ENCODE results near the gene LPP.
"Not testable (repeated sequence)": the region's sequence is repeated elsewhere in the genome, so short reads cannot be mapped to it uniquely, and the experiment has no call there.

The LPP gene

GRCh38 chr3:188128905-188129304, 25.1 kb upstream of the LPP start:
- Mint-ChIP-seq H3K9me3 (peaks cover under 1% of the 10 kb centered on the region in 2 donors), H3K4me1 (peaks cover 4% of the 10 kb centered on the region), H3K4me3 (no peak overlapping the region), H3K27me3 (no peaks in the 10 kb centered on the region), H3K27ac (no peak overlapping the region)
- ATAC-seq (no peak), DNase-seq (no peak)

GRCh38 chr3:188131023-188131422, 22.9 kb upstream of the LPP start:
- not testable (repeated sequence) for H3K27me3 Mint-ChIP-seq, DNase-seq, ATAC-seq, H3K9me3 Mint-ChIP-seq, H3K4me3 Mint-ChIP-seq, H3K27ac Mint-ChIP-seq, H3K4me1 Mint-ChIP-seq

- no peak for DNase-seq
- Mint-ChIP-seq H3K4me1 (peaks cover 8% of the 10 kb centered on the region), H3K4me3 (no peak overlapping the region), H3K9me3 (peaks cover 4 to 6% of the 10 kb centered on the region in 2 donors), H3K27ac (no peak overlapping the region), H3K27me3 (no peaks in the 10 kb centered on the region)
- no peak for ATAC-seq
Measured at GRCh38 chr3:188133219-188133618, 20.7 kb upstream of the LPP start.

DNA sequence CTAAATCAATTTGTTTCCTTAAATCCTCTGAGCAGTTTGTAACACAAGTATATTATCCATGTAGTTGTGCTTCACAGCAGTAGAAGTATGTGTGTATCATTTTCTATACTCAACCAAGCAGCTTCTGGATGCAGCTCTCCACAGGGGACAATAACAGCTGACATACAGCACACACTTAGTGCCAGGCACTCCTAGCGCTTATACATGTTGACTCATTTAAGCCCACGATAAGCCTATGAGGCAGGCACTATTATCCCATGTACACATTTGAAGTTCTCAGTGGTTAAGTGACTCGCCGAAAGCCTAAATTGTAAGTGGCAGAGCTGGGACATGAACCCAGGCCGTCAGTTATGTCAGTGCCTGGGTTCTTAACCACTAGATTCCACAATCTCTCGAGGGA, 20.3 kb upstream of the LPP start:
- DNase-seq = no peak

GRCh38 chr3:188134079-188134478, 19.9 kb upstream of the LPP start:
- Mint-ChIP-seq H3K4me3 (no peak overlapping the region), H3K4me1 (peaks cover 8% of the 10 kb centered on the region), H3K9me3 (peaks cover 4 to 6% of the 10 kb centered on the region in 2 donors)

More for the DNA sequence above, 20.3 kb upstream of the LPP start:
- Mint-ChIP-seq H3K27me3 (no peaks in the 10 kb centered on the region), H3K4me1 (peaks cover 8% of the 10 kb centered on the region), H3K4me3 (no peak overlapping the region), H3K9me3 (peaks cover 4 to 6% of the 10 kb centered on the region in 2 donors), H3K27ac (no peak overlapping the region)
- peak; percentile 82 for ATAC-seq

DNA sequence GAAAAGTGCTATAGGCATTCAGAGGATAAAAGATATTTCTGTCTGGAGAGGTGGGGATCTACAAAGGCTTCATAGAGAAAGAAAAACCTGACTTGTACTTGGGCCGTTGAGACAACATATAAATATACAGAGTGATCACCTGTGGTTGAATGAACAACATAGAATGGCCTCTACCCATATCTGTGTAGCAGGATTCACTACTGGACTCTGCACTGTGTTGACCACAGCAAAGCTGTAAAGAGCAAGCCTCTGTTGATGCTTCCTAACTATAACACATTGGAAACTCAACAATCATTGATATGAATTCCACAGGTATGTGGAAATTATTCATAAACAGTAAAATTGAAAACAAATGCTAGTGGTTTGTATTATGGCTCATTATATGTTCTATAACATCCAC, 19.1 kb upstream of the LPP start:
- Mint-ChIP-seq H3K9me3 (peaks cover 4 to 6% of the 10 kb centered on the region in 2 donors), H3K4me3 (no peak overlapping the region), H3K4me1 (peaks cover 8% of the 10 kb centered on the region), H3K27me3 (no peaks in the 10 kb centered on the region), H3K27ac (no peak overlapping the region)
- ATAC-seq (no peak), DNase-seq (no peak)

More at GRCh38 chr3:188134079-188134478, 19.9 kb upstream of the LPP start:
- no peak for DNase-seq
- Mint-ChIP-seq H3K27me3 (no peaks in the 10 kb centered on the region), H3K27ac (no peak overlapping the region)
- ATAC-seq = no peak

DNA sequence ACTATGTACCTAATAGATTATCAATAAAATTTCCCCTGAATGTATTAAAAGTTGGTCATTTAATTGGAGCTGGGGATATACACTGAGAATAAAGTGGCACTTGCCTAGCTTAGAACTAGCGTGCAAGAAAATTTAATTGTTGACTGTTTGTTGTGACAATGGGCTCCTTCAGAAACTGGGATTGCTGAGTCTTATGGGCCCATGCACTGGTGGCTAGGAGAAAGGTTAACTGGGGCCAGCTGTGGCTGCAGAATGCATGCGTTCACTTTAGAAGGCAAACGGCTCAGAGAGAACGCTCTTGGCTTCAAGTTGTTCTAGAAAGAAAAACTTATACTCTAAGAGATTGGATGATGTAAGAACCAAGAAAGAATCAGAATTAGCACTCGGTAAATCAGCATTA, 18.7 kb upstream of the LPP start:
- Mint-ChIP-seq H3K9me3 (peaks cover 4 to 6% of the 10 kb centered on the region in 2 donors), H3K4me1 (peaks cover 8% of the 10 kb centered on the region), H3K27ac (no peak overlapping the region), H3K27me3 (no peaks in the 10 kb centered on the region), H3K4me3 (no peak overlapping the region)
- no peak for DNase-seq
- ATAC-seq = no peak

GRCh38 chr3:188137051-188137450, 16.9 kb upstream of the LPP start:
- DNase-seq (no peak), ATAC-seq (no peak)
- no peaks in the 10 kb centered on the region for H3K27me3 Mint-ChIP-seq
- peaks cover 8% of the 10 kb centered on the region for H3K4me1 Mint-ChIP-seq
- no peak overlapping the region for H3K4me3 Mint-ChIP-seq
- peaks cover 4 to 6% of the 10 kb centered on the region in 2 donors for H3K9me3 Mint-ChIP-seq
- no peak overlapping the region for H3K27ac Mint-ChIP-seq

DNA sequence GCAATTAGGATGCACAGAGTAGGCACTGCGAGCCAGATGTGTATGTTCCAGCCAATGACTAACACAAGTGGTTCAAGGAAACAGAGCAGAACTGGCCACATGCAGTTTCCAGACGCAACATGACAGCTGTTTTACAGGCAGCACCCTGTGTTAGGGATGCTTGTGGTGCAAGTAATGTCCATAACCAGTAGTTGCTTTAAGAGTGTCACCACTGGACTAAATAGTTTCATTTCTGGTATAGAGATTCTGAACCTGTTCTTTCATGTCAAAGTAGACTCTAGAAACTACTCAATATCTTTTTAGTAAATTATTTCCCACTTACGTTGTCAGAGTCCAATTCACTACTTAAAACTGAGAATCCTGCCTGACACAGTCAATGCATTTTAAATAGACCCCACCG, 14.5 kb upstream of the LPP start:
- no peaks in the 10 kb centered on the region for H3K27me3 Mint-ChIP-seq
- ATAC-seq = no peak
- no peaks in the 10 kb centered on the region for H3K9me3 Mint-ChIP-seq
- H3K4me1 Mint-ChIP-seq = peaks cover 19% of the 10 kb centered on the region
- H3K27ac Mint-ChIP-seq = no peak overlapping the region
- no peak overlapping the region for H3K4me3 Mint-ChIP-seq
- DNase-seq = no peak

DNA sequence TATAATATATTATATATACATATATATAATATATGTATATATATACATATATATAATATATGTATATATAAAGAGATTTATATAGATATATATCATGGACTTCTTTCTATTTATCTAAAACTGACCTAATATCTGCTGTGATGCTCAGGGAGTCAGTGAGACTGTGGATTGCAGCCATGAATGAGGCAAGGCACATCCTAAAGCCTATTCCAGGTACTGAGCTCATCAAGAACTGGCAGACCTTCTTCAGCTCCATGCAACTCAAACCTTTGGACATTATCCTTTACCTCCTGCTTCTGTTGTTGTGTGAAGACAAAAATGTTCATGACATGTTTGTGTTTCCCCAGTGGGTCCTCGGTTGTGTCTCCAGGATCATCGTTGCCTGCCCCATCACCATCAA, 7.7 kb upstream of the LPP start:
- Mint-ChIP-seq H3K4me1 (peaks cover 21% of the 10 kb centered on the region), H3K9me3 (peaks cover 0 to 14% of the 10 kb centered on the region in 2 donors), H3K4me3 (no peak overlapping the region), H3K27me3 (no peaks in the 10 kb centered on the region), H3K27ac (no peak overlapping the region)
- DNase-seq = no peak
- no peak for ATAC-seq

- H3K4me3 Mint-ChIP-seq = no peak overlapping the region
- no peak overlapping the region for H3K27ac Mint-ChIP-seq
- peaks cover 24% of the 10 kb centered on the region for H3K4me1 Mint-ChIP-seq
- DNase-seq (no peak), ATAC-seq (no peak)
- H3K27me3 Mint-ChIP-seq = no peaks in the 10 kb centered on the region
- peaks cover 0 to 14% of the 10 kb centered on the region in 2 donors for H3K9me3 Mint-ChIP-seq
Measured at GRCh38 chr3:188147782-188148181, 6.2 kb upstream of the LPP start.

DNA sequence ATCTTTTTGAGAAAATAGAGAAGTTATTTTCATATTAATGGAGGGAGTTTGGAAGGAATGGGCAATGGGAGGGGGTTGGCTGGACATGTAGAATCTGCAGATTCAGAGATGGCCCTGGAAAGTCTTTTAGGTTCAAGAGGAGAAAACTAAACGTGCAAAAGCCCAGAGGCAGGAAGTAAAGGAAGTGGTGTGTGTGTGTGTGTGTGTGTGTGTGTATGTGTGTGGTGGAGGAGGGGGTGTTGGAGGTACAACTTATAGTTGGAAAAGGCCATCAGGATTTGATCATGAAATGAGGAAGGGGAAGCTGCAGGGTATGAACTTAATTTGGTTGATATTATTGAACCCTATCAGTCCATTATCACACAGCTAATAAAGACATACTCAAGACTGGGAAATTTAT, 5.6 kb upstream of the LPP start:
- Mint-ChIP-seq H3K27ac (peak overlapping the region in 1 of 2 donors; percentile 23), H3K4me3 (no peak overlapping the region), H3K9me3 (peaks cover 0 to 14% of the 10 kb centered on the region in 2 donors), H3K27me3 (peaks cover 3% of the 10 kb centered on the region), H3K4me1 (peaks cover 25% of the 10 kb centered on the region)
- ATAC-seq = no peak
- DNase-seq = no peak

GRCh38 chr3:188149587-188149986, 4.4 kb upstream of the LPP start:
- no peak for DNase-seq
- no peak overlapping the region for H3K4me3 Mint-ChIP-seq
- no peak overlapping the region for H3K27ac Mint-ChIP-seq
- no peak for ATAC-seq
- peaks cover 31% of the 10 kb centered on the region for H3K4me1 Mint-ChIP-seq
- peaks cover 7% of the 10 kb centered on the region for H3K27me3 Mint-ChIP-seq
- H3K9me3 Mint-ChIP-seq = peaks cover 0 to 14% of the 10 kb centered on the region in 2 donors

DNA sequence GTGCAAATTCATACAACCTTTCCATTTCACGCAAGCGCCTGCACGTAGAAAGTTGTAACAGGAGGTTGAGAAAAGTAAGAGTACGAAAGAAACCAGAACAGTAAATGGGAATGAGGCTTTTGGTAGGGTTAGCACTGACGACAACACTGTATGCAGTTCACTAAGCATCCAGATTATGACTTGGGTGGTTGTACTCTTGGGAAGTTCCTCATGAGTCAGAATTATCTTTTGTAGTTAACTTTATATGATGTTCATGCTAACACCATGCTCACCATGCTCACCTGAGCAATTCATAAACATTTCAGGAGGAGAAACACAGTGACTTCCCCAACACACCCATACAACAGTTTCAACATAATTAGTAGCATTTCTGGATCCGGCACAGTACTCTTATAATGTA, 3.0 kb upstream of the LPP start:
- H3K27ac Mint-ChIP-seq = no peak overlapping the region
- ATAC-seq = no peak
- H3K9me3 Mint-ChIP-seq = peaks cover 0 to 14% of the 10 kb centered on the region in 2 donors
- H3K4me1 Mint-ChIP-seq = peaks cover 45% of the 10 kb centered on the region
- no peak for DNase-seq
- no peak overlapping the region for H3K4me3 Mint-ChIP-seq
- peaks cover 7% of the 10 kb centered on the region for H3K27me3 Mint-ChIP-seq

- DNase-seq (no peak), ATAC-seq (no peak)
- peaks cover 49% of the 10 kb centered on the region for H3K4me1 Mint-ChIP-seq
- no peak overlapping the region for H3K27ac Mint-ChIP-seq
- no peak overlapping the region for H3K4me3 Mint-ChIP-seq
- H3K9me3 Mint-ChIP-seq = peaks cover 0 to 14% of the 10 kb centered on the region in 2 donors
- H3K27me3 Mint-ChIP-seq = peaks cover 7% of the 10 kb centered on the region
Measured at GRCh38 chr3:188151438-188151837, 2.5 kb upstream of the LPP start.

GRCh38 chr3:188152660-188153436, 1.1 kb upstream of the LPP start:
- Mint-ChIP-seq H3K4me3 (peak overlapping the region; percentile 89 to 91), H3K9me3 (peaks cover 0 to 14% of the 10 kb centered on the region in 2 donors), H3K27me3 (peaks cover 7% of the 10 kb centered on the region), H3K27ac (no peak overlapping the region), H3K4me1 (peaks cover 59% of the 10 kb centered on the region)
- DNase-seq (peak in 1 of 2 donors; percentile 27), ATAC-seq (no peak)
